Testis (tissue), 3 donors: ENCODE results near the gene PALM. TPM values are rescaled to one million over a fixed set of nuclear protein-coding genes. Genes with fewer than 3 reads are reported as not detected.

ENCODE experiments used
- DNase-seq: peaks from one replicate; pipeline ENCODE4 v3.0.0-alpha.2; 2019
- H3K27ac ChIP-seq, 2 donors: fragments of 200-600 bp; sonication (generic); one replicate each; pipeline ENCODE4 v1.5.1; 2019
- H3K27me3 ChIP-seq: fragments of 200-600 bp; sonication (generic); one replicate; pipeline ENCODE4 v1.5.1; 2019
- H3K36me3 ChIP-seq: fragments of 200-600 bp; sonication (generic); one replicate; pipeline ENCODE4 v1.5.1; 2017; ENCODE audit warnings: low read depth; ENCODE audit errors: missing control alignments
- H3K4me1 ChIP-seq: fragments of 200-600 bp; sonication (generic); one replicate; pipeline ENCODE4 v1.5.1; 2019
- H3K4me3 ChIP-seq, 2 donors: fragments of 200-600 bp; sonication (generic); one replicate each; pipeline ENCODE4 v1.5.1; 2017 to 2019
- H3K9me3 ChIP-seq: fragments of 200-600 bp; sonication (generic); one replicate; pipeline ENCODE4 v1.5.1; 2017
- CTCF ChIP-seq, 3 experiments: fragments of 450-650 bp in 2 of 3; fragments of 200-600 bp in 1 of 3; sonication (generic) in 1 of 3; IDR thresholded peaks; one replicate each; pipeline ENCODE4 v1.5.1; 2016 to 2019; ENCODE audit warnings: antibody characterized with exemption in 3 of 3, mild to moderate bottlenecking in 2 of 3, moderate library complexity in 1 of 3
- POLR2A ChIP-seq: fragments of 450-650 bp; IDR thresholded peaks from one replicate; pipeline ENCODE4 v1.6.1; 2017; ENCODE audit warnings: antibody characterized with exemption, mild to moderate bottlenecking, moderate library complexity
- WGBS, 2 donors: methylation state at CpG; one replicate each; pipeline ENCODE4 v1.1.5; 2018; 5-methylcytosine and 5-hydroxymethylcytosine counted together
- intact Hi-C: fragments of 100-400 bp; cut with DNase I; formaldehyde crosslinking; loops from one replicate; pipeline ENCODE4 v1.15.1; 2023; ENCODE audit warnings: low total_unique reads
- polyA plus RNA-seq: library from polyadenylated mRNA; stranded (reverse); fragments of 350-450 nt; fragmentation: Illumina TruSeq; extraction: RNeasy Lipid Tissue Mini Kit (QIAGEN cat#74804); gene quantifications from one replicate; pipeline ENCODE4 v1.2.3, GENCODE V29; 2014; ENCODE audit warnings: low read depth, low replicate concordance; ENCODE audit not compliant: insufficient read depth
- total RNA-seq, 2 donors: library from RNA; depleted of rRNA; stranded (reverse); fragments of >200 nt; gene quantifications; one replicate each; pipeline ENCODE4 v1.2.3, GENCODE V29; 2016

PALM gene
- total and polyA plus RNA-seq, 3 donors from 2014 or later, result 35.5 to 47.8 (median 46.4) TPM

GRCh38 chr19:746208-746819 is 37.6 kb downstream of the PALM start:
- intact Hi-C loops, result no loop called here
- Histone ChIP-seq H3K4me1 (no peaks in the 10 kb centered on the region), H3K4me3 (no peak overlapping the region), H3K9me3 (no peaks in the 10 kb centered on the region), H3K36me3 (no peaks in the 10 kb centered on the region), H3K27me3 (no peaks in the 10 kb centered on the region), H3K27ac (no peak overlapping the region)
- TF ChIP-seq POLR2A (no peak), CTCF (IDR thresholded peaks at IDR 0.05) (no peak)
- WGBS, 2 donors, result 94 to 98% methylated on average over 28 to 43 of the region's 43 CpGs
- no peak for DNase-seq

- Histone ChIP-seq H3K27ac (no peak overlapping the region), H3K36me3 (no peaks in the 10 kb centered on the region), H3K4me1 (no peaks in the 10 kb centered on the region), H3K4me3 (no peak overlapping the region), H3K27me3 (no peaks in the 10 kb centered on the region), H3K9me3 (no peaks in the 10 kb centered on the region)
- no peak for DNase-seq
- WGBS, 2 donors, result 90 to 94% methylated on average over 2 to 18 of the region's 22 CpGs
- TF ChIP-seq POLR2A, result no peak
- TF ChIP-seq CTCF (IDR thresholded peaks at IDR 0.05), result no peak
- intact Hi-C loops, result no loop called here
These were observed 38.2 kb downstream of the PALM start for GRCh38 chr19:746956-747355.

GRCh38 chr19:747432-748273 is 38.9 kb downstream of the PALM start:
- H3K36me3 ChIP-seq, result no peaks in the 10 kb centered on the region
- H3K9me3 ChIP-seq, result no peaks in the 10 kb centered on the region
- intact Hi-C loops, result no loop called here
- TF ChIP-seq CTCF (IDR thresholded peaks at IDR 0.05) (no peak), POLR2A (no peak)
- H3K4me3 ChIP-seq, result no peak overlapping the region
- DNase-seq, result no peak
- H3K27me3 ChIP-seq, result no peaks in the 10 kb centered on the region
- WGBS, 2 donors, result 97 to 98% methylated on average over 21 to 23 of the region's 28 CpGs
- no peaks in the 10 kb centered on the region for H3K4me1 ChIP-seq
- no peak overlapping the region for H3K27ac ChIP-seq

- no peaks in the 10 kb centered on the region for H3K9me3 ChIP-seq
These were observed 39.5 kb downstream of the PALM start for GRCh38 chr19:748274-748598.

More at GRCh38 chr19:748274-748598, 39.5 kb downstream of the PALM start:
- intact Hi-C loops, result no loop called here
- 92 to 93% methylated on average over 8 to 14 of the region's 14 CpGs for WGBS, 2 donors
- H3K4me1 ChIP-seq, result no peaks in the 10 kb centered on the region
- no peaks in the 10 kb centered on the region for H3K36me3 ChIP-seq
- no peak overlapping the region for H3K27ac ChIP-seq
- H3K4me3 ChIP-seq, result no peak overlapping the region
- TF ChIP-seq CTCF (IDR thresholded peaks at IDR 0.05) (no peak), POLR2A (no peak)
- no peaks in the 10 kb centered on the region for H3K27me3 ChIP-seq
- no peak for DNase-seq
